GM13977 (cell line): ENCODE data around the gene IRF2.

Experiments used
- DNase-seq: peaks from one replicate; pipeline ENCODE4 v3.0.0; 2012; ENCODE audit warnings: low spot score
- CTCF ChIP-seq: IDR thresholded peaks from 2 replicates; pipeline ENCODE4 v1.5.1; 2012; ENCODE audit warnings: mild to moderate bottlenecking, control low read depth; ENCODE audit not compliant: insufficient read depth; ENCODE audit errors: extremely low read depth, missing control alignments
- in situ Hi-C: fragments of 300-500 bp; cut with MboI; formaldehyde crosslinking; loops from one replicate; pipeline ENCODE4 v1.12.0; 2022; ENCODE audit warnings: low sequenced_read_pairs, low pct_unique_long_range_greater_than_20kb, mixed read lengths, inconsistent platforms; ENCODE audit not compliant: unreplicated experiment

The IRF2 gene

GRCh38 chr4:184506527-184507121, 32.3 kb upstream of the IRF2 start:
- peak; percentile 66 for DNase-seq
- in situ Hi-C loops, result no loop called here
- peak; percentile 24 for TF ChIP-seq CTCF

- in situ Hi-C loops, result no loop called here
- no peak for TF ChIP-seq CTCF
- no peak for DNase-seq
Measured at GRCh38 chr4:184504385-184504784, 30.0 kb upstream of the IRF2 start.

- in situ Hi-C loops, result no loop called here
- no peak for DNase-seq
- TF ChIP-seq CTCF, result no peak
Measured at GRCh38 chr4:184503869-184504300, 29.5 kb upstream of the IRF2 start.

GRCh38 chr4:184500748-184501589, 26.6 kb upstream of the IRF2 start:
- in situ Hi-C loops, result no loop called here
- no peak for TF ChIP-seq CTCF

GRCh38 chr4:184499996-184500395, 25.6 kb upstream of the IRF2 start:
- DNase-seq, result no peak
- in situ Hi-C loops, result no loop called here
- no peak for TF ChIP-seq CTCF

More at GRCh38 chr4:184500748-184501589, 26.6 kb upstream of the IRF2 start:
- DNase-seq, result no peak

GRCh38 chr4:184498598-184498997, 24.2 kb upstream of the IRF2 start:
- no peak for DNase-seq
- in situ Hi-C loops, result no loop called here
- TF ChIP-seq CTCF, result no peak
